H1 (cell line): ENCODE results near the gene YOD1. TPM values are rescaled to one million over a fixed set of nuclear protein-coding genes. Genes with fewer than 3 reads are reported as not detected.

Source experiments
- CTCF ChIA-PET: fragments of 300-600 bp; sonication (Branson Sonifier 250); formaldehyde crosslinking; loops from one replicate; lab custom pipeline; 2021; ENCODE audit not compliant: partially characterized antibody; lab: Charles Lee
- POLR2A ChIA-PET: fragments of 300-600 bp; sonication (Branson Sonifier 250); formaldehyde crosslinking; loops from one replicate; lab custom pipeline; 2021; ENCODE audit warnings: inconsistent platforms; ENCODE audit not compliant: partially characterized antibody; lab: Charles Lee
- DNase-seq, 2 experiments: peaks; one replicate each; pipeline versions ENCODE4 v3.0.0 to v3.0.0-alpha.2; 2010 to 2022; ENCODE audit warnings: low spot score in 2 of 2, low read depth in 1 of 2, mixed read lengths in 1 of 2
- FAIRE-seq: peaks from 2 replicates; lab custom pipeline; 2011; peaks lifted over from hg19 to GRCh38; lab: Jason Lieb, UNC
- H2AFZ ChIP-seq: 2 replicates; pipeline ENCODE4 v1.8.1; 2012; ENCODE audit warnings: low read length, inconsistent platforms
- H2AK5ac ChIP-seq: 2 replicates; pipeline ENCODE4 v1.6.1; 2013; ENCODE audit warnings: low read depth, low read length
- H2BK120ac ChIP-seq: replicated peaks from 2 replicates; pipeline ENCODE3; 2013; ENCODE audit warnings: low read depth, low read length, inconsistent platforms
- H2BK12ac ChIP-seq: 2 replicates; pipeline ENCODE4 v1.6.1; 2013; ENCODE audit warnings: low read depth, low read length
- H2BK15ac ChIP-seq: 2 replicates; pipeline ENCODE4 v1.6.1; 2013; ENCODE audit warnings: low read length
- H2BK20ac ChIP-seq: 2 replicates; pipeline ENCODE4 v1.6.1; 2013; ENCODE audit warnings: low read length
- H2BK5ac ChIP-seq: 2 replicates; pipeline ENCODE4 v1.6.1; 2013; ENCODE audit warnings: low read depth, low read length
- H3K14ac ChIP-seq: 2 replicates; pipeline ENCODE4 v1.6.1; 2013; ENCODE audit warnings: inconsistent platforms; ENCODE audit not compliant: insufficient read length
- H3K18ac ChIP-seq: 2 replicates; pipeline ENCODE4 v1.6.1; 2013; ENCODE audit warnings: low read length; ENCODE audit errors: extremely low read depth
- H3K23ac ChIP-seq: 2 replicates; pipeline ENCODE4 v1.6.1; 2013; ENCODE audit warnings: inconsistent platforms; ENCODE audit not compliant: insufficient read length
- H3K23me2 ChIP-seq: 2 replicates; pipeline ENCODE4 v1.6.1; 2013; ENCODE audit warnings: low read depth, low read length
- H3K27ac ChIP-seq: 2 replicates; pipeline ENCODE4 v1.6.1; 2011; ENCODE audit warnings: low read depth, low read length, inconsistent platforms
- H3K27me3 ChIP-seq, 4 experiments: replicated peaks in 1 of 4; 1 replicate in 1 of 4; 2 replicates in 3 of 4; pipeline versions ENCODE4 v1.6.1 to v1.8.1; 2011 to 2013; ENCODE audit warnings: low read length in 3 of 4, mild to moderate bottlenecking in 3 of 4, inconsistent platforms in 2 of 4, mixed read lengths in 2 of 4, moderate library complexity in 1 of 4; ENCODE audit not compliant: control insufficient read depth in 3 of 4, insufficient read depth in 3 of 4; ENCODE audit errors: extremely low read depth in 1 of 4
- H3K36me3 ChIP-seq, 4 experiments: 2 replicates each; pipeline versions ENCODE4 v1.6.1 to v1.8.1; 2011 to 2013; ENCODE audit warnings: mild to moderate bottlenecking in 4 of 4, low read length in 3 of 4, moderate library complexity in 2 of 4, control low read depth in 1 of 4, inconsistent platforms in 1 of 4; ENCODE audit not compliant: insufficient read depth in 4 of 4, control insufficient read depth in 2 of 4
- H3K4ac ChIP-seq: replicated peaks from 2 replicates; pipeline ENCODE3; 2013; ENCODE audit warnings: low read length, low read depth, mixed read lengths, inconsistent platforms; ENCODE audit not compliant: insufficient read length
- H3K4me1 ChIP-seq, 4 experiments: replicated peaks in 1 of 4; 1 replicate in 1 of 4; 2 replicates in 3 of 4; pipeline versions ENCODE4 v1.6.1 to v1.8.1; 2011 to 2013; ENCODE audit warnings: low read length in 3 of 4, inconsistent platforms in 2 of 4, mixed read lengths in 1 of 4; ENCODE audit not compliant: insufficient read depth in 4 of 4, control insufficient read depth in 3 of 4
- H3K4me2 ChIP-seq, 2 experiments: 2 replicates each; pipeline versions ENCODE4 v1.6.1 to v1.8.1; 2011 to 2013; ENCODE audit warnings: low read depth in 2 of 2, low read length in 2 of 2, control low read depth in 1 of 2, inconsistent platforms in 1 of 2, mild to moderate bottlenecking in 1 of 2; ENCODE audit not compliant: insufficient read depth in 1 of 2
- H3K4me3 ChIP-seq, 4 experiments: fragments of 200-600, 300-600 bp in 1 of 4; sonication (generic), shearing (Covaris generic), sonication (Bioruptor Twin) in 1 of 4; 2 replicates each; pipeline versions ENCODE4 v1.5.1 to v1.8.1; 2011 to 2016; ENCODE audit warnings: low read length in 4 of 4, low read depth in 3 of 4, control low read depth in 2 of 4, inconsistent platforms in 2 of 4, mild to moderate bottlenecking in 2 of 4, mixed read lengths in 1 of 4, moderate library complexity in 1 of 4; ENCODE audit not compliant: insufficient read depth in 2 of 4; ENCODE audit errors: extremely low read depth in 1 of 4
- H3K56ac ChIP-seq: replicated peaks from 2 replicates; pipeline ENCODE3; 2013; ENCODE audit warnings: low read depth, mild to moderate bottlenecking, mixed read lengths, low read length, inconsistent platforms; ENCODE audit not compliant: insufficient read length
- H3K79me1 ChIP-seq: 2 replicates; pipeline ENCODE4 v1.6.1; 2013; ENCODE audit warnings: low read depth, low read length, control low read depth
- H3K79me2 ChIP-seq, 2 experiments: 2 replicates each; pipeline versions ENCODE4 v1.6.1 to v1.8.1; 2012 to 2013; ENCODE audit warnings: low read length in 2 of 2, mild to moderate bottlenecking in 2 of 2, inconsistent platforms in 1 of 2; ENCODE audit not compliant: insufficient read depth in 2 of 2, control insufficient read depth in 1 of 2
- H3K9ac ChIP-seq, 4 experiments: replicated peaks in 1 of 4; 1 replicate in 1 of 4; 2 replicates in 3 of 4; pipeline versions ENCODE4 v1.6.1 to v1.8.1; 2011 to 2013; ENCODE audit warnings: low read depth in 3 of 4, low read length in 3 of 4, control low read depth in 2 of 4, mild to moderate bottlenecking in 2 of 4, moderate library complexity in 2 of 4, inconsistent platforms in 1 of 4; ENCODE audit errors: extremely low read depth in 1 of 4
- H3K9me3 ChIP-seq, 2 experiments: 2 replicates each; pipeline versions ENCODE4 v1.6.1 to v1.8.1; 2012 to 2013; ENCODE audit warnings: mild to moderate bottlenecking in 2 of 2, moderate library complexity in 2 of 2, control low read depth in 1 of 2, inconsistent platforms in 1 of 2, low read depth in 1 of 2, low read length in 1 of 2, mixed read lengths in 1 of 2; ENCODE audit not compliant: insufficient read depth in 2 of 2
- H4K20me1 ChIP-seq, 2 experiments: replicated peaks in 1 of 2; 2 replicates each; pipeline versions ENCODE3 to v1.8.1; 2011 to 2013; ENCODE audit warnings: inconsistent platforms in 2 of 2, low read length in 2 of 2, mild to moderate bottlenecking in 1 of 2; ENCODE audit not compliant: insufficient read depth in 2 of 2, control insufficient read depth in 1 of 2
- H4K5ac ChIP-seq: 2 replicates; pipeline ENCODE4 v1.6.1; 2013; ENCODE audit warnings: low read length, low read depth, mixed read lengths, inconsistent platforms; ENCODE audit not compliant: insufficient read length
- H4K8ac ChIP-seq: 2 replicates; pipeline ENCODE4 v1.8.0; 2013; ENCODE audit warnings: mild to moderate bottlenecking, moderate library complexity, low read length, inconsistent platforms; ENCODE audit not compliant: insufficient read depth; ENCODE audit errors: extremely low read depth
- H4K91ac ChIP-seq: replicated peaks from 2 replicates; pipeline ENCODE3; 2013; ENCODE audit warnings: low read length, mixed read lengths, inconsistent platforms; ENCODE audit not compliant: insufficient read length
- ASH2L ChIP-seq: fragments of 200-600, 300-600 bp; sonication (generic); IDR thresholded peaks from one replicate; pipeline ENCODE4 v1.7.1; 2017; ENCODE audit warnings: low read length
- CEBPB ChIP-seq: IDR thresholded peaks from 2 replicates; pipeline ENCODE4 v1.6.1; 2012; ENCODE audit warnings: low read depth, low read length
- HDAC2 ChIP-seq, 2 experiments: fragments of 300-600 bp in 1 of 2; sonication (generic) in 1 of 2; IDR thresholded peaks; 2 replicates each; pipeline ENCODE4 v1.6.1; 2011 to 2012; ENCODE audit warnings: low read depth in 2 of 2, low read length in 2 of 2, mild to moderate bottlenecking in 2 of 2, moderate library complexity in 2 of 2, borderline replicate concordance in 1 of 2, inconsistent platforms in 1 of 2
- KDM4A ChIP-seq: IDR thresholded peaks from one replicate; pipeline ENCODE4 v1.7.1; 2012; ENCODE audit warnings: low read depth, mild to moderate bottlenecking, moderate library complexity, low read length, inconsistent platforms; ENCODE audit not compliant: severe bottlenecking
- KDM5A ChIP-seq: fragments of 200-600 bp; IDR thresholded peaks from 2 replicates; pipeline ENCODE4 v1.7.1; 2012; ENCODE audit warnings: mild to moderate bottlenecking, low read length, inconsistent platforms, mixed read lengths
- PHF8 ChIP-seq: fragments of 200-600 bp; sonication (generic); conservative IDR thresholded peaks from 2 replicates; pipeline ENCODE4 v1.7.1; 2012; ENCODE audit warnings: low read depth, mild to moderate bottlenecking, inconsistent platforms, low read length, moderate library complexity
- POLR2A ChIP-seq, 2 experiments: IDR thresholded peaks; 1 replicate in 1 of 2; 2 replicates in 1 of 2; pipeline ENCODE4 v1.6.1; 2011; ENCODE audit warnings: low read depth in 2 of 2, low read length in 2 of 2, mild to moderate bottlenecking in 2 of 2; ENCODE audit errors: control extremely low read depth in 1 of 2
- SRF ChIP-seq: IDR thresholded peaks from 2 replicates; pipeline ENCODE4 v1.6.1; 2011; ENCODE audit warnings: mild to moderate bottlenecking, low read depth, low read length, moderate library complexity
- WGBS, 2 experiments: shearing (Covaris generic) in 1 of 2; methylation state at CpG; one replicate each; pipeline versions ENCODE4 v1.1.6 to v1.1.7; 2013 to 2015; ENCODE audit warnings: low lambda C conversion rate in 2 of 2, mixed read lengths in 2 of 2, inconsistent platforms in 1 of 2, low coverage in 1 of 2, missing lambda C conversion rate in 1 of 2; ENCODE audit not compliant: insufficient replicate concordance in 2 of 2, insufficient coverage in 1 of 2, insufficient read length in 1 of 2; ENCODE audit errors: extremely low coverage in 1 of 2, missing lambda C conversion rate in 1 of 2; 5-methylcytosine and 5-hydroxymethylcytosine counted together
- polyA plus RNA-seq, 7 experiments: library from polyadenylated mRNA; depleted of rRNA in 3 of 7; stranded (reverse) in 5 of 7; unstranded in 2 of 7; fragments of >200 nt in 5 of 7; fragments of 200-250 nt in 2 of 7; gene quantifications; 1 replicate in 5 of 7; 2 replicates in 1 of 7; 4 replicates in 1 of 7; pipeline versions ENCODE4 v1.2.1 to v1.2.3, GENCODE V29; 2011 to 2013; ENCODE audit warnings: missing spikeins in 2 of 7, mixed read lengths in 2 of 7
- total RNA-seq: library from RNA; stranded (reverse); fragmentation: NEBNext Ultra II Directional; extraction: Animal tissue kit (Norgen Biotek cat#: 25700); gene quantifications from 2 replicates; pipeline ENCODE4 v1.2.1, GENCODE V29; 2021

Gene YOD1
- total and polyA plus RNA-seq, 2 of the 8 experiments (the other 6 are each of a cell fraction or from before 2014, with no cell fraction given) = 1.9 to 11.8 TPM

DNA sequence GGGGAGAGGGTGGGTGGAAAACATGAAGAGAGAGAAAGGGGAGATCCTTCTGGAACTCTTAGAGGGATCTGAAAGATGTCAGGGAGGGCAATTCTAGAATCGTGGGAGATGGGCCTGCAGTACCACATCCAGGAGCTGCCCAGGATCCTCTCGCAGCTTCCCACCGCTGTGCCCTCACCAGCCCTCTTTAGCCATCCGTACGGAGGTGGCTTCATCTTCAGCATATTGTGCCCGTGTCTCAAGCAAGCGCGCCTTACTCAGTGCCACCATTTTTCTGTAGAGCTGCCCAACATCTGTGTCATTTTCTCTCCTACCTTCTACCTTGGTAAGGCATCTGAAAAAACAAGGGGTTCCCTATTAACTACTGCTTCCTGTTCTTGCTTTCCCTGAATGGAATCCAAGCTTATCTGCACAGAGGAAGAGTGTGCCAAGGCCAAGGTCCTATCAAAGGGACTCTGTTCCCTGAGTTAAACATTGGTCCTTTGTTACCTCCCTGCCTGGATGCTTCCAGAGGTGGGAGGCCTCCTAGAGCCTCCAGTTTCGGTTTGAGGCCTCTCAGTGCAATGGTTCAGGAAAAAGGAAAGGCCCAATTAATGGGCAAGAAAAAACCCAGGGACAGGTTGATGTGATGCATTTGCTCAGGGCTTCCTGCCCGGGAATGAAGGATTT lies 41.7 kb downstream of the YOD1 start:
- Histone ChIP-seq H3K4me3 (no peak overlapping the region), H3K9ac (no peak overlapping the region), H2AFZ (no peak overlapping the region), H3K36me3 (no peaks in the 10 kb centered on the region), H3K14ac (no peak overlapping the region), H3K79me2 (no peaks in the 10 kb centered on the region), H3K56ac (no peak overlapping the region), H4K20me1 (no peaks in the 10 kb centered on the region), H3K79me1 (no peaks in the 10 kb centered on the region), H2BK20ac (no peak overlapping the region), H3K23ac (no peak overlapping the region), H4K5ac (no peak overlapping the region), H3K27ac (no peak overlapping the region), H4K8ac (no peak overlapping the region), H2BK5ac (no peak overlapping the region), H2AK5ac (no peak overlapping the region), H3K4me2 (no peak overlapping the region), H2BK15ac (no peak overlapping the region), H4K91ac (no peak overlapping the region), H3K27me3 (no peaks in the 10 kb centered on the region), H3K18ac (no peak overlapping the region), H3K4me1 (no peaks in the 10 kb centered on the region), H2BK12ac (no peak overlapping the region), H2BK120ac (no peak overlapping the region), H3K4ac (no peak overlapping the region), H3K9me3 (no peaks in the 10 kb centered on the region), H3K23me2 (no peaks in the 10 kb centered on the region)
- ChIA-PET POLR2A (interaction anchor here (1.5 kb wide), 1 partner anchor 69 kb away, joined by 3 read pairs; no protein-coding TSS in a partner anchor), CTCF (interaction anchor here (1.5 to 9.9 kb wide), 3 partner anchors 13 to 28 kb away, joined by 4 to 122 read pairs (median 5); no protein-coding TSS in a partner anchor)
- 93% methylated on average over 10 of the region's 10 CpGs; no CpG with 5 or more reads in 1 of the 2 experiments for WGBS, 2 experiments
- DNase-seq (no peak), FAIRE-seq (no peak)
- TF ChIP-seq PHF8 (no peak), HDAC2 (IDR thresholded peaks at IDR 0.05; ENCODE audit: borderline replicate concordance in 1 of 2, low read depth in 2 of 2, low read length in 2 of 2) (no peak), KDM5A (no peak), KDM4A (no peak), ASH2L (no peak), CEBPB (no peak), POLR2A (IDR thresholded peaks at IDR 0.05; ENCODE audit: control extremely low read depth in 1 of 2, low read depth in 2 of 2, low read length in 2 of 2) (no peak), SRF (no peak)
